ENCODE results near the gene TTYH2.

DNA sequence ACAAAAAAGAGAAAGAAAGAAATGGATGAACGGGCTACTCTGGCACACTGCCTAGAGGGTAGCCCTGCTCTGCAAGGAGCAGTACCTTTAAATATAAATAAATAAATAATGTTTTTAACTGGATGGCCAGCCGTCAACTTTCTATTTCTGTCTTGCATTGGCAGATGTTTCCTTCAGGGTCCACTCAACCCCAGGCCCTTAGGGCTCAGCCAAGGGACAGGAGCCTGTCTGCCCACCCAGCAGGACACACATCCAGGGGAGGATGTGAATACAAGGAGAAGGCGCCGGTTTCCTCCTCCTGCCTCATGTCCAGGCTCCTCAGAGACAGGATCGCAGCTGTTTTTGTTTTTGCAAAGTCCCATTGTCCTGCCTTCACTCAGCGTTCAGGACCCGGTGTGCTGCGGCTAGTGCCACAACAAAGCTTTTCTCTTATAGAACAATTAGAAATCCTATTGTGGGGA is 22.6 kb downstream of the TTYH2 start:
- no peak for TF ChIP-seq CTCF (IDR thresholded peaks at IDR 0.05)
- no peak for TF ChIP-seq POLR2AphosphoS5 (IDR thresholded peaks at IDR 0.05)
- TF ChIP-seq POLR2A (IDR thresholded peaks at IDR 0.05) = no peak

All from upper lobe of left lung (tissue), 4 donors.